GM10248 (cell line): ENCODE data around the gene DLGAP1.

Source experiments
- CTCF ChIA-PET: fragments of 300-600 bp; sonication (Branson Sonifier 250); formaldehyde crosslinking; extraction: SDS; loops from one replicate; lab custom pipeline; 2021; ENCODE audit warnings: antibody characterized with exemption; lab: Yijun Ruan, JAX
- POLR2A ChIA-PET: fragments of 350-650 bp; sonication (Branson Sonifier 250); formaldehyde crosslinking; extraction: SDS; loops from one replicate; lab custom pipeline; 2020; ENCODE audit warnings: antibody characterized with exemption; lab: Yijun Ruan, JAX
- DNase-seq: peaks from one replicate; pipeline ENCODE4 v3.0.0; 2012; ENCODE audit errors: extremely low spot score
- TF ChIP-seq, protein P1 (sequence below): IDR thresholded peaks from 2 replicates; pipeline ENCODE4 v1.5.1; 2012; ENCODE audit warnings: mild to moderate bottlenecking, low read depth; ENCODE audit errors: extremely low read depth, missing control alignments, control extremely low read depth

The DLGAP1 gene

DNA sequence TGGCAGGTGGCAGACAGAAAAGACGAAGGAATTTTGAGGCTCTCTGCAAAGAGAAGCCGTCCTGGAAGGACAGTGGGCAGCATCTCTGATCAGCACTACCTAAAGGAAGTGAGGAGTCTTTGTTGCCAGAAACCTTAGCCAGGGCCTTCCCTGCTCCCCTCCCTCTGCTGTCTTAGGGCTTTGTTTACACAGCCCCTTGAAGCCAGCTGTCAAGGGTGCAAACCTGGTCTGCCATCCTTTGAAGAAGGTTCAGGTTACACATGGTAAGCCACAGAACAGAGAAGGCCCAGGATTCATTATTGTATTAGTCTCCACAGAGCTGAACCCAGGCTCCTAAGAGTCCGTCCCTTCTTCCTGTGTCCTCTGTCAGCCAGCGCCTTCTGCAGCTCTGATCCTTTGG is 648.5 kb downstream of the DLGAP1 start:
- CTCF ChIA-PET: interaction anchor here (1.1 to 3.2 kb wide), 2 partner anchors 27 to 35 kb away, joined by 3 to 12 read pairs; no protein-coding TSS in a partner anchor
- DNase-seq: no peak
- POLR2A ChIA-PET: no interaction called here
- TF ChIP-seq, protein P1, sequence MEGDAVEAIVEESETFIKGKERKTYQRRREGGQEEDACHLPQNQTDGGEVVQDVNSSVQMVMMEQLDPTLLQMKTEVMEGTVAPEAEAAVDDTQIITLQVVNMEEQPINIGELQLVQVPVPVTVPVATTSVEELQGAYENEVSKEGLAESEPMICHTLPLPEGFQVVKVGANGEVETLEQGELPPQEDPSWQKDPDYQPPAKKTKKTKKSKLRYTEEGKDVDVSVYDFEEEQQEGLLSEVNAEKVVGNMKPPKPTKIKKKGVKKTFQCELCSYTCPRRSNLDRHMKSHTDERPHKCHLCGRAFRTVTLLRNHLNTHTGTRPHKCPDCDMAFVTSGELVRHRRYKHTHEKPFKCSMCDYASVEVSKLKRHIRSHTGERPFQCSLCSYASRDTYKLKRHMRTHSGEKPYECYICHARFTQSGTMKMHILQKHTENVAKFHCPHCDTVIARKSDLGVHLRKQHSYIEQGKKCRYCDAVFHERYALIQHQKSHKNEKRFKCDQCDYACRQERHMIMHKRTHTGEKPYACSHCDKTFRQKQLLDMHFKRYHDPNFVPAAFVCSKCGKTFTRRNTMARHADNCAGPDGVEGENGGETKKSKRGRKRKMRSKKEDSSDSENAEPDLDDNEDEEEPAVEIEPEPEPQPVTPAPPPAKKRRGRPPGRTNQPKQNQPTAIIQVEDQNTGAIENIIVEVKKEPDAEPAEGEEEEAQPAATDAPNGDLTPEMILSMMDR: no peak

DNA sequence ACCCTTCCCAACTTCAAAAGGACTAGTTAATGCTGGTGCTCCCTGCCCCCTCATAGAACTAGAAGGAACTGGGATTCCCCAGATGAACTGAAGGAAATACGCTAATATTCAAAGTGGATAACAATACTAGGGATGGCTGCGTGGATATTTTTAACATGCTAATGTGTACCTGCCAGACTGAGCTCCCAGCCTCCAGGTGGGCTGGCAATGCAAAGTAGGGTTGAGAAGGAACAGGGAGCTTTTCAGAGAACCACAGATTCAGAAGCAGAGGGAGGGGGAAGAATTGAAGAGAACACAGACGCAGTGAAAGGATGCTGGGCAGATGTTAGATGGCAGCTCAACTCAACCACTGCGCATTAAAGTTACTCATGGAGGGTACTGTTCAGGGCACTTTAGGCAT is 650.8 kb downstream of the DLGAP1 start:
- ChIA-PET CTCF (interaction anchor here (1.5 to 3.2 kb wide), 2 partner anchors 10 to 33 kb away, joined by 3 to 12 read pairs; no protein-coding TSS in a partner anchor), POLR2A (no interaction called here)
- TF ChIP-seq, protein P1: no peak
- DNase-seq: no peak

DNA sequence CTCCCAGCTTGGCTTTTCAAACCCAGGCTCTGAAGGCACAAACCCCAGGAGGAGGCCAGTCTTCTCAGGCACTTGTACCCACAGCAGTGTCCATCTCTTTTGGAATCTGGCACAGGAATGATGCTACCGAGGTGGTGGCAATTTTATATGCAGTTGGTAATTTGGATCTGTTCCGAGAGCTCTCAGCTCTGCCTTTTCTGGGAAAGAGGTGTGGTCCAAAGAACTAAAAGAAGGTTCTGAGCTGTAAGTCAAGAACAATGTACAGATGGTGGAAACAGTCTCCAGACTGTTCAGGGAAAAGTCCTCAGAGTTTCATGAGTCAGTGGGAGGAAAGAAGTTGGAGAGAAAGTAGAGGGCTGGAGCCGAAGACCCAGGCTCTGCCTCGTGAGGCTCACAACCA is 651.8 kb downstream of the DLGAP1 start:
- CTCF ChIA-PET: interaction anchor here (1.2 to 1.5 kb wide), 2 partner anchors 8 to 11 kb away, joined by 3 read pairs; no protein-coding TSS in a partner anchor

DNA sequence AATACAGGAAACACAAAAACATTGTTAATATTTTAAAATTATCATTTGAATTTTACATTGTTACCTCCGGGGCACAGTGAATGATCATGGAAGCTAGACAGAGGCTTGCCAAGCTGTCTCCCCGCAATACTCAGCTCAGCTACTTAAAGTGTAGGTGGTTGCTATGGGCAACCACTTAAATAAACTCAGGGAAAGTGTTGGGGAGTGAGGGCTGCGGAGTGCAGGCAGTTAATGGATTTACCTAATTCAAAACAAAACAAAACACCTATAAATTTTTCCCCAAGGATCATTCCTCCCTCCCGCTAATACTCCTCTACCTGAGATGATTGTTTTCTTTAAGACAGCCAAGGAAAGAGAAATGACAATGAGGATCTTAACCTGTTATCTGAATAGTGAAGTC is 655.6 kb downstream of the DLGAP1 start:
- TF ChIP-seq, protein P1: no peak
- no peak for DNase-seq
- ChIA-PET CTCF (no interaction called here), POLR2A (no interaction called here)

More for the DNA sequence above, 651.8 kb downstream of the DLGAP1 start:
- TF ChIP-seq, protein P1: no peak
- DNase-seq: no peak
- POLR2A ChIA-PET: no interaction called here

DNA sequence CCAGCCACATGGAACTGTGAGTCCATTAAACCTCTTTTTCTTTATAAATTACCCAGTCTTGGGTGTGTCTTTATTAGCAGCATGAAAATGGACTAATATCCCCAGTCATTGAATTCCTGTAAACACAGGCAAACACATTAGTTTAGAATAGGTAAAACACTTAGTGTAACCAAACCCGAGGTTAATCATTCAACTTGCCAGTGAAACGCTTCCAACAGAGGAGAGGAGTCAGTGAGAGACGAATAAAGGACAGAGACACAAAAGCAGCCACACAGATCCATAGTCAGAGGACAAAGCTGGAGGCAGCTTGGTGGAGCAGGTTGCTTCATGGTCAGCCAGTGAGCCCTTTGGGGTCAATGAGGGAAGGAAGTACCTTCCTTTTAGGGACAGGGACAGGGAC is 657.1 kb downstream of the DLGAP1 start:
- POLR2A ChIA-PET: no interaction called here
- CTCF ChIA-PET: interaction anchor here (1.0 to 1.4 kb wide), 2 partner anchors 17 to 501 kb away, joined by 3 read pairs; no protein-coding TSS in a partner anchor
- no peak for DNase-seq
- TF ChIP-seq, protein P1: no peak

DNA sequence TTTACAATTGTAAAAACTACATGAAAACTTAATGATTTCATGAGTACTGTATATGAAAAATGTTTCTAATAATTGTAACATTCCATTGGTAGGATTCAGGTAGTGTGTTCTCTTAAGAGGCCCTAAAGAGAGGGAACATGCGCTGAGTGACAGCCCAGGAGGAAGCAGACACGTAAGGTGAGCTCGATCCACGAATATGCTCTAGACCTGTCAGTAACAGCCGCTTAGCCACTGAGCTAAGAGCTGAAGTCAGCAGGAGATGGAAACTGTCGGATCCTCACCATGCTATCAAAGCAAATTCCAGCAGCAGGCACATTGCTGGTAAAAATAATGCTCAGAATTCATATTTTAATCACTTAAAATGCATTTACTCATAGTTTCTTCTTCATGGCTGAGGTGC is 658.7 kb downstream of the DLGAP1 start:
- CTCF ChIA-PET: interaction anchor here (1.4 to 1.7 kb wide), 2 partner anchors 15 to 310 kb away, joined by 3 read pairs; no protein-coding TSS in a partner anchor
- no peak for DNase-seq
- TF ChIP-seq, protein P1: no peak
- POLR2A ChIA-PET: no interaction called here
